Uterus (tissue), 4 donors: ENCODE measurements around the gene NOP9. TPM values are rescaled to one million over a fixed set of nuclear protein-coding genes. Genes with fewer than 3 reads are reported as not detected.

Experiments
- DNase-seq, 2 donors: peaks; one replicate each; pipeline ENCODE4 v3.0.0-alpha.2; 2019 to 2020
- H3K27ac ChIP-seq, 2 donors: fragments of 200-600 bp; sonication (generic); 1 replicate in 1 of 2; 2 replicates in 1 of 2; pipeline ENCODE4 v1.5.1; 2016 to 2018
- H3K27me3 ChIP-seq, 2 donors: fragments of 200-600 bp; sonication (generic); one replicate each; pipeline ENCODE4 v1.5.1; 2018 to 2019; ENCODE audit warnings: control low read depth in 1 of 2
- H3K36me3 ChIP-seq, 2 donors: fragments of 200-600 bp; sonication (generic); one replicate each; pipeline ENCODE4 v1.5.1; 2019; ENCODE audit warnings: control low read depth in 1 of 2
- H3K4me1 ChIP-seq, 2 donors: fragments of 200-600 bp; sonication (generic); one replicate each; pipeline ENCODE4 v1.5.1; 2018 to 2019; ENCODE audit warnings: control low read depth in 1 of 2
- H3K4me3 ChIP-seq, 2 donors: fragments of 200-600 bp; sonication (generic); 1 replicate in 1 of 2; 2 replicates in 1 of 2; pipeline ENCODE4 v1.5.1; 2018 to 2019; ENCODE audit warnings: mild to moderate bottlenecking in 1 of 2
- H3K9me3 ChIP-seq, 2 donors: fragments of 200-600 bp; sonication (generic); one replicate each; pipeline ENCODE4 v1.5.1; 2019; ENCODE audit warnings: control low read depth in 1 of 2
- POLR2A ChIP-seq, 2 donors: fragments of 450-650 bp; IDR thresholded peaks; one replicate each; pipeline ENCODE4 v1.6.1; 2016; ENCODE audit warnings: antibody characterized with exemption in 2 of 2, mild to moderate bottlenecking in 1 of 2, moderate library complexity in 1 of 2
- intact Hi-C: fragments of 100-400 bp; cut with DNase I; formaldehyde crosslinking; loops from one replicate; pipeline ENCODE4 v1.15.1; 2023; ENCODE audit warnings: low total_unique reads
- total RNA-seq, 4 donors: library from RNA; depleted of rRNA in 3 of 4; stranded (reverse); fragments of >200 nt in 3 of 4; gene quantifications; one replicate each; pipeline versions ENCODE4 v1.1.0 to v1.2.4, GENCODE V29; 2014 to 2023
- TF ChIP-seq, protein P1 (sequence below), 4 experiments: fragments of 200-600 bp in 2 of 4; fragments of 450-650 bp in 2 of 4; sonication (generic) in 2 of 4; IDR thresholded peaks; one replicate each; pipeline ENCODE4 v1.5.1; 2016 to 2019; ENCODE audit warnings: antibody characterized with exemption in 4 of 4, mild to moderate bottlenecking in 2 of 4, moderate library complexity in 1 of 4
- donor health status: DM: yes; HTN: yes; CAD: no.

Gene NOP9
- total RNA-seq, 4 donors from 2014 or later: 5.0 to 23.5 (median 22.5) TPM

- DNase-seq: no peak
- H3K36me3 ChIP-seq: no peaks in the 10 kb centered on the region
- H3K4me1 ChIP-seq: no peaks in the 10 kb centered on the region
- peak overlapping the region; percentile 77 to 85 for H3K27ac ChIP-seq
- H3K9me3 ChIP-seq: no peaks in the 10 kb centered on the region
- intact Hi-C loops: no loop called here
- TF ChIP-seq, protein P1, sequence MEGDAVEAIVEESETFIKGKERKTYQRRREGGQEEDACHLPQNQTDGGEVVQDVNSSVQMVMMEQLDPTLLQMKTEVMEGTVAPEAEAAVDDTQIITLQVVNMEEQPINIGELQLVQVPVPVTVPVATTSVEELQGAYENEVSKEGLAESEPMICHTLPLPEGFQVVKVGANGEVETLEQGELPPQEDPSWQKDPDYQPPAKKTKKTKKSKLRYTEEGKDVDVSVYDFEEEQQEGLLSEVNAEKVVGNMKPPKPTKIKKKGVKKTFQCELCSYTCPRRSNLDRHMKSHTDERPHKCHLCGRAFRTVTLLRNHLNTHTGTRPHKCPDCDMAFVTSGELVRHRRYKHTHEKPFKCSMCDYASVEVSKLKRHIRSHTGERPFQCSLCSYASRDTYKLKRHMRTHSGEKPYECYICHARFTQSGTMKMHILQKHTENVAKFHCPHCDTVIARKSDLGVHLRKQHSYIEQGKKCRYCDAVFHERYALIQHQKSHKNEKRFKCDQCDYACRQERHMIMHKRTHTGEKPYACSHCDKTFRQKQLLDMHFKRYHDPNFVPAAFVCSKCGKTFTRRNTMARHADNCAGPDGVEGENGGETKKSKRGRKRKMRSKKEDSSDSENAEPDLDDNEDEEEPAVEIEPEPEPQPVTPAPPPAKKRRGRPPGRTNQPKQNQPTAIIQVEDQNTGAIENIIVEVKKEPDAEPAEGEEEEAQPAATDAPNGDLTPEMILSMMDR (IDR thresholded peaks at IDR 0.05): no peak
- TF ChIP-seq POLR2A (IDR thresholded peaks at IDR 0.05): no peak
- peak overlapping the region; percentile 90 to 93 for H3K4me3 ChIP-seq
- H3K27me3 ChIP-seq: no peaks in the 10 kb centered on the region
Measured at GRCh38 chr14:24300326-24300980, 803 bp downstream of the NOP9 start.

GRCh38 chr14:24304019-24304387 is 4.4 kb downstream of the NOP9 start:
- H3K27ac ChIP-seq: no peak overlapping the region
- H3K4me3 ChIP-seq: no peak overlapping the region
- H3K36me3 ChIP-seq: no peaks in the 10 kb centered on the region
- no peaks in the 10 kb centered on the region for H3K9me3 ChIP-seq
- H3K4me1 ChIP-seq: no peaks in the 10 kb centered on the region
- TF ChIP-seq POLR2A (IDR thresholded peaks at IDR 0.05): no peak
- TF ChIP-seq, protein P1 (IDR thresholded peaks at IDR 0.05): no peak
- no peaks in the 10 kb centered on the region for H3K27me3 ChIP-seq
- no peak for DNase-seq
- intact Hi-C loops: no loop called here

GRCh38 chr14:24307156-24307574 is 7.5 kb downstream of the NOP9 start:
- intact Hi-C loops: no loop called here
- DNase-seq: no peak
- Histone ChIP-seq H3K4me1 (peaks cover 5 to 11% of the 10 kb centered on the region in 2 donors), H3K27me3 (no peaks in the 10 kb centered on the region), H3K27ac (no peak overlapping the region), H3K36me3 (no peaks in the 10 kb centered on the region), H3K4me3 (no peak overlapping the region), H3K9me3 (no peaks in the 10 kb centered on the region)
- TF ChIP-seq, protein P1 (IDR thresholded peaks at IDR 0.05): no peak
- no peak for TF ChIP-seq POLR2A (IDR thresholded peaks at IDR 0.05)

GRCh38 chr14:24307575-24308341 is 8.1 kb downstream of the NOP9 start, which contains the start of gene CIDEB:
TSS of gene CIDEB (minus strand) at chr14:24307977. CDS start at chr14:24307858, 119 bp downstream.
- Histone ChIP-seq H3K36me3 (no peaks in the 10 kb centered on the region), H3K4me1 (peaks cover 5 to 11% of the 10 kb centered on the region in 2 donors), H3K27me3 (no peaks in the 10 kb centered on the region), H3K27ac (no peak within 1 kb of the TSS), H3K4me3 (no peak within 1 kb of the TSS), H3K9me3 (no peaks in the 10 kb centered on the region)
- DNase-seq: peak in 1 of 2 donors; percentile 52
- intact Hi-C loops: no loop called here
- TF ChIP-seq, protein P1 (IDR thresholded peaks at IDR 0.05): peak; percentile 67 to 85 (median 72)
- TF ChIP-seq POLR2A (IDR thresholded peaks at IDR 0.05): no peak
